Endothelial cell (in vitro differentiated cells): ENCODE measurements around the gene WNT1. TPM values are rescaled to one million over a fixed set of nuclear protein-coding genes. Genes with fewer than 3 reads are reported as not detected.

ENCODE experiments used
- DNase-seq: peaks from one replicate; pipeline ENCODE4 v3.0.0; 2021; ENCODE audit warnings: low spot score
- H3K27ac Mint-ChIP-seq: one replicate; pipeline ENCODE4 v1.8.0; 2021; ENCODE audit warnings: mixed read lengths, inconsistent platforms; ENCODE audit not compliant: unreplicated experiment
- H3K27me3 Mint-ChIP-seq: one replicate; pipeline ENCODE4 v1.8.0; 2021; ENCODE audit warnings: mild to moderate bottlenecking, moderate library complexity, mixed read lengths, inconsistent platforms; ENCODE audit not compliant: unreplicated experiment
- H3K36me3 Mint-ChIP-seq: one replicate; pipeline ENCODE4 v1.8.0; 2021; ENCODE audit warnings: mild to moderate bottlenecking, low read depth, mixed read lengths, inconsistent platforms; ENCODE audit not compliant: unreplicated experiment
- H3K4me1 Mint-ChIP-seq: one replicate; pipeline ENCODE4 v1.8.0; 2021; ENCODE audit warnings: mild to moderate bottlenecking, mixed read lengths, inconsistent platforms; ENCODE audit not compliant: unreplicated experiment
- H3K4me3 Mint-ChIP-seq: one replicate; pipeline ENCODE4 v1.8.0; 2021; ENCODE audit warnings: mild to moderate bottlenecking, mixed read lengths, inconsistent platforms; ENCODE audit not compliant: unreplicated experiment
- H3K9me3 Mint-ChIP-seq: one replicate; pipeline ENCODE4 v1.8.0; 2021; ENCODE audit warnings: mixed read lengths, inconsistent platforms; ENCODE audit not compliant: unreplicated experiment
- CTCF ChIP-seq: fragments of 200-600 bp; sonication (generic); IDR thresholded peaks from one replicate; pipeline ENCODE4 v1.5.0; 2021; ENCODE audit warnings: antibody characterized with exemption; ENCODE audit not compliant: unreplicated experiment
- total RNA-seq: library from RNA; stranded (reverse); fragmentation: NEBNext Ultra II Directional; extraction: Animal tissue kit (Norgen Biotek cat#: 25700); gene quantifications from one replicate; pipeline ENCODE4 v1.2.1, GENCODE V29; 2021; ENCODE audit not compliant: unreplicated experiment

Gene WNT1
- total RNA-seq, 1 donor from 2014 or later: not detected

GRCh38 chr12:48934312-48934706 is 43.8 kb upstream of the WNT1 start:
- DNase-seq: no peak
- H3K4me3 Mint-ChIP-seq: peak overlapping the region; percentile 62
- peaks cover 11% of the 10 kb centered on the region for H3K27me3 Mint-ChIP-seq
- no peaks in the 10 kb centered on the region for H3K9me3 Mint-ChIP-seq
- H3K36me3 Mint-ChIP-seq: peaks cover 59% of the 10 kb centered on the region
- peaks cover 16% of the 10 kb centered on the region for H3K4me1 Mint-ChIP-seq
- no peak for TF ChIP-seq CTCF
- H3K27ac Mint-ChIP-seq: no peak overlapping the region

- H3K36me3 Mint-ChIP-seq: peaks cover 49% of the 10 kb centered on the region
- TF ChIP-seq CTCF: peak; percentile 92
- H3K27me3 Mint-ChIP-seq: peaks cover 11% of the 10 kb centered on the region
- no peak overlapping the region for H3K4me3 Mint-ChIP-seq
- peaks cover 19% of the 10 kb centered on the region for H3K4me1 Mint-ChIP-seq
- DNase-seq: peak; percentile 87
- no peaks in the 10 kb centered on the region for H3K9me3 Mint-ChIP-seq
- H3K27ac Mint-ChIP-seq: peak overlapping the region; percentile 3
These were observed 41.6 kb upstream of the WNT1 start for GRCh38 chr12:48936379-48936979.

GRCh38 chr12:48937170-48937569 is 41.0 kb upstream of the WNT1 start:
- H3K9me3 Mint-ChIP-seq: no peaks in the 10 kb centered on the region
- no peak overlapping the region for H3K27ac Mint-ChIP-seq
- peak; percentile 12 for DNase-seq
- H3K4me3 Mint-ChIP-seq: peak overlapping the region; percentile 37
- H3K4me1 Mint-ChIP-seq: peaks cover 21% of the 10 kb centered on the region
- no peak for TF ChIP-seq CTCF
- H3K36me3 Mint-ChIP-seq: peaks cover 53% of the 10 kb centered on the region
- H3K27me3 Mint-ChIP-seq: peaks cover 11% of the 10 kb centered on the region

- no peak for DNase-seq
- Mint-ChIP-seq H3K27ac (no peak overlapping the region), H3K9me3 (no peaks in the 10 kb centered on the region), H3K36me3 (peaks cover 51% of the 10 kb centered on the region), H3K4me1 (peaks cover 25% of the 10 kb centered on the region), H3K4me3 (peak overlapping the region; percentile 29), H3K27me3 (peaks cover 12% of the 10 kb centered on the region)
- no peak for TF ChIP-seq CTCF
These were observed 39.3 kb upstream of the WNT1 start for GRCh38 chr12:48938805-48939204.

- Mint-ChIP-seq H3K27ac (peak overlapping the region; percentile 74), H3K9me3 (no peaks in the 10 kb centered on the region), H3K4me1 (peaks cover 16% of the 10 kb centered on the region), H3K36me3 (peaks cover 42% of the 10 kb centered on the region), H3K4me3 (no peak overlapping the region), H3K27me3 (peaks cover 10% of the 10 kb centered on the region)
- DNase-seq: no peak
- no peak for TF ChIP-seq CTCF
These were observed 37.9 kb upstream of the WNT1 start for GRCh38 chr12:48940181-48940580.
